CMK (cell line): ENCODE measurements around the gene RGS12.

Experiments
- DNase-seq: peaks from one replicate; pipeline ENCODE4 v3.0.0-alpha.2; 2010; ENCODE audit warnings: low read depth

Gene RGS12

DNA sequence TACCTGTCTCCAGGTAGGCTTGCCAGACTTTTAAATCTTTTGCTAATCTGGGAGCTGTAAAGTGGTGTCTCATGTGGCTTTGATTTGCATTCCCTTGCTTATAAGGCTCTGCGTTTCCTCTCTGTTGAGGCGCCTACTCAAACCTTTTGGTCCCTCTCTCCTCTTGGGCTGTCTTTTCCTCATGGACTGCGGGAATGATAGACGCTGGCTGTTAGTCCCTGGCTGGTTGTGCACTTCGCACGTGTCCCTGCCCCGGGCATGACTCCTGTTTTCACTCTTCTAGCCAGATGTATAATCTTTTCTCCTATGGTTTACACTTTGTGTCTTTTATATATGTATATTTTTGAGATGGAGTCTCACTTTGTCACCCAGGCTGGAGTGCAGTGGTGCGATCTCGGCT, 39.7 kb downstream of the RGS12 start:
- no peak for DNase-seq

DNA sequence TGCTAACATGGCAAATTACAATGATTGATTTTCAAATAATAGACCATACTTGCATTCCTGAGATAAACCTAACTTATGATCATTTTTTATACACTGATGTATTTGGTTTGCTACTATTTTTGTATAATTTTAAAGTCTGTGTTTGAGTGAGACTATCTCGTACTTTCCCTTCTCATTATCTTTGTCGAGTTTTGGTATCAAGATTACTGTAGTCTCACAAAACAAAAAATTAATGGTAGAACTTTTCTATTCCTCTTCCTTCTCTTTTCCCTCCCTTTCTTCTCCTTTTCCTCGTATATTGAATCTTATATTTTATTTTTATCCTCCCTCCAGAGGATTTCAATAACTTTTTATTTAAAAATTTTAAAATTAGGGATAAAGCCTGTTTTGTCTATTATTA, 41.5 kb downstream of the RGS12 start:
- no peak for DNase-seq

GRCh38 chr4:3335385-3335784, 42.6 kb downstream of the RGS12 start:
- no peak for DNase-seq

DNA sequence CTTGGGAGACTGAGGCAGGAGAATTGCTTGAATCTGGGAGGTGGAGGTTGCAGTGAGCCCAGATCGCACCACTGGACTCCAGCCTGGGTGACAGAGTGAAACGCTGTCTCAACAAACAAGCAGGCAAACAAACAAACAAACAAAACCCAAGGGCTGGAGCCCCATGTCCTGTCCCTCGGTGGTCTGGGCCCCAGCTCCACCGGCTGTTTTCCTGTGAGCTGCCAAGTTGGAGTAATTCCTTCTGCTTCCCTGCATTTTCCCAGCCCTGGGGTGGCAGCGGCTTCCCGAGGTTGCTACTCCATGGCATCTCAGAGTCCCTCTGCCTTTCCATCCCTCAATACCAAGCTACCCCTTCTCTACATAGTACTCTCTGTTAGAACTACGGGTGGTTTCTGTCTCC, 43.2 kb downstream of the RGS12 start:
- DNase-seq, result no peak

GRCh38 chr4:3336382-3337356, 43.8 kb downstream of the RGS12 start:
- no peak for DNase-seq

DNA sequence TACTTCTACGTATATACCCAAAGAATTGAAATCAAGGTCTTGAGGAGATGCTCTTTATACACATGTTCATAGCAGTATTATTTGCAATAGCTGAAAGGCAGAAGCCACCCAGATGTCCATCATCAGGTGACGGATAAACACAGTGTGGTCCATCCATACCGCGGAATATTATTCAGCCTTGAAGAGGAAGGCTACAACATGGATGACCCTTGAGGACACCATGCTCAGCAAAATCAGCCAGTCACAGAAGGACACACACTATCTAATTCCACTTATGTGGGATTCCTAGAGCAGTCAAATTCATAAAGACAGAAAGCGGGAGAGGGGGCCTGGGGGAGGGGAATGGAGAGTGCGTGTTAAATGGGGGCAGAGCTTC, 44.5 kb downstream of the RGS12 start:
- no peak for DNase-seq

GRCh38 chr4:3337811-3338210, 45.0 kb downstream of the RGS12 start:
- no peak for DNase-seq

DNA sequence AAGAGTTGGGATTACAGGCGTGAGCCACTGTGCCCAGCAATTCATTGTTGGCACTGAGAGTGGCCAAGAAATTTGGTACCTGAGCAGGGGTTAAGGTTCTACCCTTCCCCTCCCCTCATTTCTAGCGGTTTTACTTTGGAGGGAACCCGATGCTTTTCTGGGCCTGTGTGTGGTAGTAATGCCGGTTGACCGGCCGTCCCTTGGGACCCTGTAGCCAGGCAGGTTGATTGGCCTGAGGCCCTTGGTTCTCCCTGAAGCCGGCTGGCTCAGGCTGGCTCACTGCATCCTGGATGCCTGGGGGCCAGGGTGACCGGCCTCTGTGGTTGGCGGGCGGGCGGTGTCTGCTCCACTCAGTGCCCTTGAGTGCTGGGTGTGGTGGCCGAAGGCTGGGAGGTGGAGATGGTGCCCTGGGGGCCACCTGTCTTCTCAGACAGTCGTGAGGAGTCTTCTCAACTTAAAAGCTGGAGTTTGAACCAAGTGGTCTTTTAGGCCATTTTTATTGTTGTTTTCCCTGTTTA, 45.6 kb downstream of the RGS12 start:
- no peak for DNase-seq

GRCh38 chr4:3338976-3339531, 46.2 kb downstream of the RGS12 start:
- DNase-seq, result no peak

- DNase-seq, result no peak
These were observed 46.8 kb downstream of the RGS12 start for GRCh38 chr4:3339577-3339976.

- no peak for DNase-seq
These were observed 47.3 kb downstream of the RGS12 start for GRCh38 chr4:3340038-3340699.

DNA sequence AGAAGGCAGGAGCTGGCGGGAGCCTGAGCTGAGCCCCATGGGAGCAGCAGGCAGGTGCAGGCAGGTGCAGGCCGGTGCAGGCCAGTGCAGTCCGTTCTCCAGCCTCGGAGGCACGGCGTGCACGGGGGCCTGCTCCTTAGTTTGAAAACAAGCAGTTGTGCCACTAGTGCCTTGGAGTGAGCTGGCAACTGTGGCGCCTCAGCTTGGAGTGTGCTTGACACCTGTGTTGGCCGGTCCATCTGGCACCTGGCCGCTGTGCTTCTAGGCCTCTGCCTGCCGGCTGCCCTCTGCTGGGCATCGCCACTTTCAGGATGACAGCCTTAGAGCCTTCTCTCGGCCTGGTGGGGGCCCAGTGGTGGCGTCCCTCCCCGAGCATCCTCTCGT, 47.9 kb downstream of the RGS12 start:
- no peak for DNase-seq

DNA sequence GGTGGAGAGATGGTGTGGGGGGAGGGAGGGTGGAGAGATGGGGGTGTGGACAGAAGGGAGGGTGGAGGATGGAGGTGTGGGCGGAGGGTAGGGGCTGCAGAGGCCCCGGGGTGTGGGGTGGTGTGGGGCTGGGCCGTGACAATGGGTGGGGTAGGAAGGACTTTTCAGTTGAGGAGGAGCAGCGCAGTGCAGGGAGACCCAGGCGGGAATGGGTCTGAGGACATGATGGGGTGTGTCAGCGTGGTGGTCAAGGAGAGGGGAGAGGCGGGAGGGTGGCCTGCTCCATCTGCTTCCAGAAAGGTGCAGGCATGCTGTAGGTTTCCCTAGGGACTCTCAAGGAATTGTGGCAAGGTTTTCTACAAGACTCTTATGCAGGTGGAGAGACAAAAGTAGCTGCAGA, 48.9 kb downstream of the RGS12 start:
- no peak for DNase-seq

DNA sequence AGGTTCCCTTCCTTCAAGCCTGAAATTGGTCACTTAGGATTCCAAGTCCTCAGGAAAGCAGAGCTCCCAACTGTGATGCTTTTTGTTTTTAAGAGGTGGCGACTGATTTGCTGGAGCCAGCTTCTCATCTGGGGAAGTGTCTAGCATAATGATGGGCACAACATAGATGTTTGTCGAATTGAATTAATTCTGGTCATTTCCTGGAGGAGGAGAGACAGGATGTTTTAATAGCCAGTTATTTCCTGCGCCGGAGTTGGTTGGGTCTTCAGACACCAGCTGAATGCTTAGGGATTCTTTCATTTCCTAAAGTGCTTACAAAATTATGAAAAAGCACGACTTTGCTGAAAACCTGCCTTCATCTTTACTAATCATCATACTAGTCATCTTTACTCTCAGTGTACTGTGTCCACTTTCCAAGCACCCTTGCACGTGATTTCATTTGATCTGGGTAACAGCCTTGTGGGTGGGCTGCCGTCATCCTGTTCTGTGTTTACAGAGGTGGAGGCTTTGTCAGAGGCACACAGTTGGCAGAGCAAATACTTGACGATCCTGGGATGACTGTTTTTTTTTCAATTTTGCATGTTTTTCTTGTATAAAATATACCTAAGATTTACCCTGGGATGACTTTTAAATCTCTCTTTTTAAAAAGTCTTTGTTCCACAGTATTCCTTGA, 49.5 kb downstream of the RGS12 start:
- DNase-seq, result no peak
